Stimulated activated CD8-positive, alpha-beta memory T cell treated with anti-CD3 and anti-CD28 coated beads, Interleukin-7, amount 100 ng/mL, for 4 hours (primary cell): Measurements from ENCODE around the gene PARK7.

ENCODE experiments used
- DNase-seq, 2 donors: peaks; one replicate each; pipeline ENCODE4 v3.0.0-alpha.2; 2020; ENCODE audit warnings: low read depth in 2 of 2

PARK7 gene

GRCh38 chr1:8024329-8024728 is 62.8 kb downstream of the PARK7 start:
- no peak for DNase-seq

- DNase-seq: no peak
Observed at GRCh38 chr1:8025061-8025670, 63.7 kb downstream of the PARK7 start.

GRCh38 chr1:8025671-8026144 is 64.2 kb downstream of the PARK7 start:
- no peak for DNase-seq

- DNase-seq: peak; percentile 64 to 86
Observed at GRCh38 chr1:8026153-8026975, 64.9 kb downstream of the PARK7 start, which contains the start of gene ERRFI1. ERRFI1 (minus strand) TSS chr1:8026309; CDS start chr1:8015619, 10,690 bp downstream.

GRCh38 chr1:8026976-8027747 is 65.7 kb downstream of the PARK7 start:
- DNase-seq: no peak

GRCh38 chr1:8027748-8028570 is 66.4 kb downstream of the PARK7 start:
- no peak for DNase-seq

GRCh38 chr1:8028571-8028910 is 67.0 kb downstream of the PARK7 start:
- DNase-seq: no peak

GRCh38 chr1:8031176-8031785 is 69.8 kb downstream of the PARK7 start:
- no peak for DNase-seq

GRCh38 chr1:8032366-8032910 is 70.9 kb downstream of the PARK7 start:
- no peak for DNase-seq

GRCh38 chr1:8033322-8033721 is 71.8 kb downstream of the PARK7 start:
- no peak for DNase-seq
